ENCODE measurements around the gene ADAM12. TPM values are rescaled to one million over a fixed set of nuclear protein-coding genes. Genes with fewer than 3 reads are reported as not detected.

ADAM12 gene
- total and polyA plus RNA-seq, 12 donors, result 0.08 to 3.9 (median 0.53) TPM

GRCh38 chr10:126188679-126189200 is 199.5 kb downstream of the ADAM12 start:
- DNase-seq, result no peak
- no peak overlapping the region for H3K27ac ChIP-seq
- no peaks in the 10 kb centered on the region for H3K4me1 ChIP-seq (replicated peaks in 1 of 2)
- H3K4me3 ChIP-seq, result no peak overlapping the region
- WGBS, 4 donors, result 70 to 85% (median 79%) methylated on average over 3 of the region's 3 CpGs
- intact Hi-C loops (cut with DNase I), result no loop called here
- H3K27me3 ChIP-seq, result no peaks in the 10 kb centered on the region
- no peaks in the 10 kb centered on the region for H3K9me3 ChIP-seq (replicated peaks in 1 of 3)
- no peaks in the 10 kb centered on the region for H3K36me3 ChIP-seq (replicated peaks in 1 of 2)
- TF ChIP-seq POLR2A (IDR thresholded peaks at IDR 0.05), result no peak
- TF ChIP-seq, protein P1, sequence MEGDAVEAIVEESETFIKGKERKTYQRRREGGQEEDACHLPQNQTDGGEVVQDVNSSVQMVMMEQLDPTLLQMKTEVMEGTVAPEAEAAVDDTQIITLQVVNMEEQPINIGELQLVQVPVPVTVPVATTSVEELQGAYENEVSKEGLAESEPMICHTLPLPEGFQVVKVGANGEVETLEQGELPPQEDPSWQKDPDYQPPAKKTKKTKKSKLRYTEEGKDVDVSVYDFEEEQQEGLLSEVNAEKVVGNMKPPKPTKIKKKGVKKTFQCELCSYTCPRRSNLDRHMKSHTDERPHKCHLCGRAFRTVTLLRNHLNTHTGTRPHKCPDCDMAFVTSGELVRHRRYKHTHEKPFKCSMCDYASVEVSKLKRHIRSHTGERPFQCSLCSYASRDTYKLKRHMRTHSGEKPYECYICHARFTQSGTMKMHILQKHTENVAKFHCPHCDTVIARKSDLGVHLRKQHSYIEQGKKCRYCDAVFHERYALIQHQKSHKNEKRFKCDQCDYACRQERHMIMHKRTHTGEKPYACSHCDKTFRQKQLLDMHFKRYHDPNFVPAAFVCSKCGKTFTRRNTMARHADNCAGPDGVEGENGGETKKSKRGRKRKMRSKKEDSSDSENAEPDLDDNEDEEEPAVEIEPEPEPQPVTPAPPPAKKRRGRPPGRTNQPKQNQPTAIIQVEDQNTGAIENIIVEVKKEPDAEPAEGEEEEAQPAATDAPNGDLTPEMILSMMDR (IDR thresholded peaks at IDR 0.05), result no peak

GRCh38 chr10:126187399-126187798 is 200.9 kb downstream of the ADAM12 start:
- Histone ChIP-seq H3K9me3 (replicated peaks in 1 of 3) (no peaks in the 10 kb centered on the region), H3K27me3 (no peaks in the 10 kb centered on the region), H3K36me3 (replicated peaks in 1 of 2) (no peaks in the 10 kb centered on the region), H3K4me3 (no peak overlapping the region), H3K27ac (no peak overlapping the region), H3K4me1 (replicated peaks in 1 of 2) (no peaks in the 10 kb centered on the region)
- no peak for DNase-seq
- intact Hi-C loops (cut with DNase I), result no loop called here
- TF ChIP-seq POLR2A (IDR thresholded peaks at IDR 0.05), result no peak
- TF ChIP-seq, protein P1 (IDR thresholded peaks at IDR 0.05), result no peak
- 78 to 91% (median 86%) methylated on average over 3 to 5 of the region's 5 CpGs for WGBS, 4 donors

DNA sequence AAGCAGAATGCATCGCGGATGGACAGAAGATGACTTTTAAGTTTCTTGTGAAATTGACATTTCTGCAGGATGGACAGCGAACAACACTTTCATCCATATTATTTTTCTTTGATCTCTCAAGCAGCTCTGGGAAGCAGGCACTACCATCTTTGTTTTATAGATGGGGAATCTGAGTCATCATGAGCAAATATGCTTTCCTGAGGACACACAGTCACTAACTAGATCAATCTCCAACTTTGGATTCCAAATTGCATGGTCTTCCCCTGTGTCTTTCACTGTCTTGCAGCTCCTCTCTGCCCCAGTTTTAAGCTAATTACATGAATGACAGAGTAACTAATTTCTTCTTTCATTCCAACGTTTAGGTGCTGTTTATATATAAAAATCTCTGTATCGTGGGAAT is 201.5 kb downstream of the ADAM12 start:
- no peak for TF ChIP-seq POLR2A (IDR thresholded peaks at IDR 0.05)
- TF ChIP-seq, protein P1 (IDR thresholded peaks at IDR 0.05), result no peak

GRCh38 chr10:126185676-126186447 is 202.4 kb downstream of the ADAM12 start:
- intact Hi-C loops (cut with DNase I), result no loop called here
- Histone ChIP-seq H3K36me3 (replicated peaks in 1 of 2) (no peaks in the 10 kb centered on the region), H3K27me3 (no peaks in the 10 kb centered on the region), H3K9me3 (replicated peaks in 1 of 3) (no peaks in the 10 kb centered on the region), H3K4me3 (no peak overlapping the region), H3K4me1 (replicated peaks in 1 of 2) (no peaks in the 10 kb centered on the region), H3K27ac (no peak overlapping the region)
- 83 to 88% (median 85%) methylated on average over 10 of the region's 10 CpGs for WGBS, 4 donors
- no peak for DNase-seq
- TF ChIP-seq POLR2A (IDR thresholded peaks at IDR 0.05), result no peak

More for the DNA sequence above, 201.5 kb downstream of the ADAM12 start:
- DNase-seq, result no peak
- H3K36me3 ChIP-seq (replicated peaks in 1 of 2), result no peaks in the 10 kb centered on the region
- H3K27me3 ChIP-seq, result no peaks in the 10 kb centered on the region
- no peaks in the 10 kb centered on the region for H3K4me1 ChIP-seq (replicated peaks in 1 of 2)
- 80 to 84% (median 82%) methylated on average over 5 of the region's 5 CpGs for WGBS, 4 donors
- no peak overlapping the region for H3K27ac ChIP-seq
- intact Hi-C loops (cut with DNase I), result no loop called here
- no peak overlapping the region for H3K4me3 ChIP-seq
- H3K9me3 ChIP-seq (replicated peaks in 1 of 3), result no peaks in the 10 kb centered on the region

All from adrenal gland (tissue), 12 donors.